Omental fat pad (tissue), 4 donors: Measurements from ENCODE around the gene APOA4. TPM values are rescaled to one million over a fixed set of nuclear protein-coding genes. Genes with fewer than 3 reads are reported as not detected.
A peak's percentile ranks its signal among the peaks of the same experiment; 100 is the strongest.

Experiments
- ATAC-seq: fragments of 150-250 bp; one replicate; pipeline ENCODE4 v1.9.1; 2016; ENCODE audit warnings: mild to moderate bottlenecking, moderate library complexity; ENCODE audit not compliant: low FRiP score
- DNase-seq: peaks from one replicate; pipeline ENCODE4 v3.0.0-alpha.2; 2019; ENCODE audit warnings: low spot score
- total RNA-seq, 4 donors: library from RNA; depleted of rRNA; stranded (reverse); fragments of >200 nt; gene quantifications; one replicate each; pipeline ENCODE4 v1.1.0, GENCODE V29; 2016
- TF ChIP-seq, protein P1 (sequence below), 3 donors: fragments of 450-650 bp; IDR thresholded peaks; one replicate each; pipeline ENCODE4 v1.5.1; 2016 to 2017; ENCODE audit warnings: antibody characterized with exemption in 3 of 3, mild to moderate bottlenecking in 3 of 3, moderate library complexity in 2 of 3

The APOA4 gene
- total RNA-seq, 4 donors from 2014 or later: 1.1 TPM; not detected in 3

DNA sequence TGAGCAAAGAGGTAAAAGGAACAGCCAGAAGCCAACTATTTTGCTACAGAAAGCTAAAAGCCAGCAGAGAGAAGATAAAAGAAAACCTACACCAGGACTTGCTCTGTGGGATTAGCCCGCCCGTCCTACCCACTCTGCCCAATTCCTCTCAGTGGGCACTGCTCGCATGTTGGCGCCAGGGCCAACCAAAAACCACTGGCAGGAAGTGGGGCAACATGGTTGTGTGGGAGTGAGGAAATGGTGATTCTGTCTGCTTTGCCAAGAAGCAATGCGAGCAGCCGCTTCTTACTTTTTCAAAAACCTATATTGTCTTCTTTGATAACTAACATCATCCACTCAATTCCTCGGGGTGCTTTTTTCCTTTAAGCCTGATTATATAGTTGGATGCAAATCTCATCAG lies 28.5 kb upstream of the APOA4 start:
- TF ChIP-seq, protein P1, sequence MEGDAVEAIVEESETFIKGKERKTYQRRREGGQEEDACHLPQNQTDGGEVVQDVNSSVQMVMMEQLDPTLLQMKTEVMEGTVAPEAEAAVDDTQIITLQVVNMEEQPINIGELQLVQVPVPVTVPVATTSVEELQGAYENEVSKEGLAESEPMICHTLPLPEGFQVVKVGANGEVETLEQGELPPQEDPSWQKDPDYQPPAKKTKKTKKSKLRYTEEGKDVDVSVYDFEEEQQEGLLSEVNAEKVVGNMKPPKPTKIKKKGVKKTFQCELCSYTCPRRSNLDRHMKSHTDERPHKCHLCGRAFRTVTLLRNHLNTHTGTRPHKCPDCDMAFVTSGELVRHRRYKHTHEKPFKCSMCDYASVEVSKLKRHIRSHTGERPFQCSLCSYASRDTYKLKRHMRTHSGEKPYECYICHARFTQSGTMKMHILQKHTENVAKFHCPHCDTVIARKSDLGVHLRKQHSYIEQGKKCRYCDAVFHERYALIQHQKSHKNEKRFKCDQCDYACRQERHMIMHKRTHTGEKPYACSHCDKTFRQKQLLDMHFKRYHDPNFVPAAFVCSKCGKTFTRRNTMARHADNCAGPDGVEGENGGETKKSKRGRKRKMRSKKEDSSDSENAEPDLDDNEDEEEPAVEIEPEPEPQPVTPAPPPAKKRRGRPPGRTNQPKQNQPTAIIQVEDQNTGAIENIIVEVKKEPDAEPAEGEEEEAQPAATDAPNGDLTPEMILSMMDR (IDR thresholded peaks at IDR 0.05): no peak
- DNase-seq: no peak
- no peak for ATAC-seq

DNA sequence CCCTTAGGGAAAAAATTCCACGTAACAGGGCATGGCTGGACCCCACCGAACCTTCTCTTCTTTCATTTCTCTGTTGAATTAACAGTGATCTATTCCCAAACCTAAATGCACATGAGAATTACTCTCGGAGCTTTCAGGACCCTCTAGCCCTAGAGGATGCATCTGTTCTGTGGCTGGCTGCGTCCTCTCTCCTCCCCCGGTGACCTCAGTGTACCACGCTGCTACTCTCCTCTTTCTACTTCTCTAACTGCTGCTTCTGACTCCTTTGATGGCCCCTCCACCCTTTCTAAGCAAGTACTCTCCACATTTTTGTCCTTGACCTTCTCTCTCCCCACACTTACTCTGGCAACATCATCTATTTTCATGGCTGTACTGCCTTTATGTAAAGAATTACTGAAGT lies 26.4 kb upstream of the APOA4 start:
- ATAC-seq: no peak
- no peak for DNase-seq
- TF ChIP-seq, protein P1 (IDR thresholded peaks at IDR 0.05): no peak

- DNase-seq (no peak), ATAC-seq (no peak)
- TF ChIP-seq, protein P1 (IDR thresholded peaks at IDR 0.05): no peak
Observed at GRCh38 chr11:116849060-116849459, 26.0 kb upstream of the APOA4 start.

- TF ChIP-seq, protein P1 (IDR thresholded peaks at IDR 0.05): no peak
- no peak for DNase-seq
- no peak for ATAC-seq
Observed at GRCh38 chr11:116847612-116848011, 24.5 kb upstream of the APOA4 start.

DNA sequence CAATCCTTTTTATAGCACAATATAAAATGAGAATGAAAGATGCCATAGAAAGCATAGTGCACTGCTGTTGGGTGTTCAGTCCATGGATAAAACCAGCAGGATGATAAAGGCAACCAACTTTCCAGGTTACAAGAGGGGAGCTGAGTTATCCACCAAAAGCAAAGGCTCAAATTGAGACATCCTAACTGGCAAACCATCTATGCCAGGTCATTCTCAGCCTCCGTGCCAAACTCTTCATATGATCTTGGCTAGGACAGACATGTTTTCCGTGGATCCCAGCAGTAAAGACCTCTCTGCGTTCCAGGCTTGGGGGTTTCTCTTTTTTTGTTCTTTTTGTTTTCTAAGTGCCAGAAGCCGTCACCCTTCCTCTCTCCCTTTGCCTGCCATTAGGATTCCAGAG lies 21.6 kb upstream of the APOA4 start:
- TF ChIP-seq, protein P1 (IDR thresholded peaks at IDR 0.05): no peak
- DNase-seq (no peak), ATAC-seq (no peak)

- TF ChIP-seq, protein P1 (IDR thresholded peaks at IDR 0.05): no peak
- no peak for DNase-seq
- no peak for ATAC-seq
Observed at GRCh38 chr11:116843661-116844060, 20.6 kb upstream of the APOA4 start.

GRCh38 chr11:116842909-116843308 lies 19.8 kb upstream of the APOA4 start:
- no peak for DNase-seq
- ATAC-seq: peak; percentile 46
- TF ChIP-seq, protein P1 (IDR thresholded peaks at IDR 0.05): no peak
